K562 (cell line): ENCODE data around the gene CACNA2D4. TPM values are rescaled to one million over a fixed set of nuclear protein-coding genes. Genes with fewer than 3 reads are reported as not detected.
A peak's percentile ranks its signal among the peaks of the same experiment; 100 is the strongest.

Source experiments
- ATAC-seq: fragments of 200-7000 bp; cut with Tn5 transposase; 3 replicates; pipeline ENCODE4 v1.9.1; 2020; ENCODE audit warnings: moderate library complexity
- BruUV-seq: library from RNA; stranded (reverse); fragments of 400-500 nt; replicated peaks from 2 replicates; lab custom pipeline; 2021; lab: Mats Ljungman, UMichigan
- CTCF ChIA-PET: fragments of 300-600 bp; formaldehyde crosslinking; extraction: SDS; loops from one replicate; lab custom pipeline; 2021; ENCODE audit warnings: low intra/inter-chr PET ratio; lab: Yijun Ruan, JAX
- POLR2A ChIA-PET: fragments of 300-600, 350-650 bp; sonication (Branson Sonifier 250); formaldehyde crosslinking; extraction: SDS; loops from one replicate; lab custom pipeline; 2021; ENCODE audit warnings: antibody characterized with exemption, inconsistent platforms; lab: Yijun Ruan, JAX
- DNase-seq, 4 experiments: peaks; one replicate each; pipeline versions ENCODE4 v3.0.0 to v3.0.0-alpha.2; 2011 to 2018; ENCODE audit warnings: low spot score in 3 of 4, mixed read lengths in 3 of 4; ENCODE audit errors: extremely low read depth in 1 of 4
- FAIRE-seq: peaks from 2 replicates; lab custom pipeline; 2011; peaks lifted over from hg19 to GRCh38; lab: Jason Lieb, UNC
- H2AFZ ChIP-seq: 2 replicates; pipeline ENCODE4 v1.6.0; 2011; ENCODE audit warnings: low read depth, low read length, control low read depth, inconsistent platforms
- H3K27ac ChIP-seq: fragments of 200-600 bp; 3 replicates; pipeline ENCODE4 v1.8.0; 2011; ENCODE audit warnings: low read depth, mild to moderate bottlenecking, control low read depth, inconsistent platforms, low read length, moderate library complexity, mixed read lengths; ENCODE audit errors: extremely low read depth
- H3K27me3 ChIP-seq, 2 experiments: fragments of 300-600 bp in 1 of 2; 2 replicates in 1 of 2; 3 replicates in 1 of 2; pipeline versions ENCODE4 v1.6.0 to v1.8.0; 2011; ENCODE audit warnings: inconsistent platforms in 2 of 2, low read length in 2 of 2, mild to moderate bottlenecking in 1 of 2, mixed read lengths in 1 of 2, moderate library complexity in 1 of 2; ENCODE audit not compliant: control insufficient read depth in 2 of 2, insufficient read depth in 2 of 2
- H3K36me3 ChIP-seq: fragments of 300-600 bp; 3 replicates; pipeline ENCODE4 v1.8.0; 2011; ENCODE audit warnings: mild to moderate bottlenecking, low read length, inconsistent platforms; ENCODE audit not compliant: control insufficient read depth, insufficient read depth
- H3K4me1 ChIP-seq, 2 experiments: fragments of 200-600 bp in 1 of 2; replicated peaks in 1 of 2; 2 replicates in 1 of 2; 3 replicates in 1 of 2; pipeline versions ENCODE4 v1.5.1 to v1.8.0; 2011; ENCODE audit warnings: inconsistent platforms in 2 of 2, low read length in 2 of 2, mild to moderate bottlenecking in 1 of 2, mixed read lengths in 1 of 2, moderate library complexity in 1 of 2; ENCODE audit not compliant: control insufficient read depth in 2 of 2, insufficient read depth in 2 of 2
- H3K4me2 ChIP-seq: 2 replicates; pipeline ENCODE4 v1.6.1; 2011; ENCODE audit warnings: low read length, control low read depth, inconsistent platforms, mixed read lengths; ENCODE audit not compliant: insufficient read depth
- H3K4me3 ChIP-seq: fragments of 200-600 bp; sonication (generic), shearing (Covaris generic); 2 replicates; pipeline ENCODE4 v1.5.1; 2016; ENCODE audit warnings: control low read depth, inconsistent platforms
- H3K79me2 ChIP-seq: fragments of 200-600 bp; 3 replicates; pipeline ENCODE4 v1.8.0; 2011; ENCODE audit warnings: low read length, inconsistent platforms; ENCODE audit not compliant: control insufficient read depth, insufficient read depth
- H3K9ac ChIP-seq, 2 experiments: 2 replicates each; pipeline versions ENCODE4 v1.6.0 to v1.6.1; 2011; ENCODE audit warnings: low read depth in 2 of 2, low read length in 2 of 2, control low read depth in 1 of 2, inconsistent platforms in 1 of 2, mild to moderate bottlenecking in 1 of 2, mixed read lengths in 1 of 2; ENCODE audit not compliant: insufficient read depth in 1 of 2
- H3K9me1 ChIP-seq: one replicate; pipeline ENCODE4 v1.6.0; 2011; ENCODE audit warnings: inconsistent platforms, mild to moderate bottlenecking, low read length, moderate library complexity; ENCODE audit not compliant: control insufficient read depth, insufficient read depth
- H3K9me3 ChIP-seq: replicated peaks from 2 replicates; pipeline ENCODE4 v1.5.1; 2011; ENCODE audit warnings: low read depth, low read length, inconsistent platforms; ENCODE audit not compliant: control insufficient read depth, insufficient read depth
- H4K20me1 ChIP-seq: replicated peaks from 2 replicates; pipeline ENCODE4 v1.6.1; 2011; ENCODE audit warnings: low read length, inconsistent platforms, mixed read lengths; ENCODE audit not compliant: control insufficient read depth, insufficient read depth
- ARID2 ChIP-seq: fragments of 450-650 bp; IDR thresholded peaks from 2 replicates; pipeline ENCODE4 v1.6.1; 2017; ENCODE audit warnings: antibody characterized with exemption, mild to moderate bottlenecking
- CREB5 ChIP-seq: fragments of 250-450 bp; sonication (Bioruptor Pico); IDR thresholded peaks from 2 replicates; pipeline ENCODE4 v1.5.0; 2020; ENCODE audit warnings: mild to moderate bottlenecking
- DEAF1 ChIP-seq: fragments of 450-650 bp; formaldehyde crosslinking; IDR thresholded peaks from 2 replicates; pipeline ENCODE4 v1.4.0; 2020; ENCODE audit warnings: mild to moderate bottlenecking, moderate library complexity
- DMBX1 ChIP-seq: fragments of 250-450 bp; sonication (Bioruptor Pico); IDR thresholded peaks from 2 replicates; pipeline ENCODE4 v1.8.0; 2022; ENCODE audit warnings: inconsistent platforms, mild to moderate bottlenecking, moderate library complexity, borderline replicate concordance
- RAD21 ChIP-seq, 2 experiments: fragments of 250-450 bp in 1 of 2; fragments of 450-650 bp in 1 of 2; sonication (Bioruptor Pico) in 1 of 2; formaldehyde crosslinking in 1 of 2; IDR thresholded peaks in 1 of 2; conservative IDR thresholded peaks in 1 of 2; 2 replicates each; pipeline versions ENCODE4 v1.4.0 to v1.8.0; 2020 to 2022; ENCODE audit warnings: mild to moderate bottlenecking in 2 of 2, moderate library complexity in 1 of 2
- SFPQ ChIP-seq: fragments of 200-400 bp; formaldehyde crosslinking; IDR thresholded peaks from 2 replicates; pipeline ENCODE4 v1.6.1; 2017; ENCODE audit warnings: mild to moderate bottlenecking, low read depth, low read length, moderate library complexity
- TAF15 ChIP-seq: fragments of 200-400 bp; formaldehyde crosslinking; IDR thresholded peaks from 2 replicates; pipeline ENCODE4 v1.6.1; 2017; ENCODE audit warnings: mild to moderate bottlenecking, low read depth, low read length, moderate library complexity
- WGBS: fragments of 100-300 bp; shearing (Covaris generic); methylation state at CpG from one replicate; pipeline ENCODE4 v1.1.6; 2016; ENCODE audit warnings: low coverage, mixed read lengths; ENCODE audit not compliant: insufficient coverage; ENCODE audit errors: missing lambda C conversion rate; 5-methylcytosine and 5-hydroxymethylcytosine counted together
- in situ Hi-C: fragments of 300-500 bp; cut with MboI; formaldehyde crosslinking; loops from 4 replicates; pipeline ENCODE4 v1.15.0; 2018; ENCODE audit warnings: inconsistent platforms, mixed read lengths
- intact Hi-C: fragments of 100-400 bp; cut with micrococcal nuclease; formaldehyde crosslinking; loops from 2 replicates; pipeline ENCODE4 v1.14.2; 2022
- polyA plus RNA-seq, 8 experiments: library from polyadenylated mRNA; depleted of rRNA in 4 of 8; stranded (reverse) in 5 of 8; unstranded in 3 of 8; fragments of >200 nt; fragmentation: Nextera tagmentation in 2 of 8; fragmentation: Illumina TruSeq in 1 of 8; extraction: Ambion mirVana in 2 of 8; extraction: Trizol in 1 of 8; gene quantifications; 2 replicates each; pipeline versions ENCODE4 v1.2.1 to v1.2.3, GENCODE V29; 2011 to 2014; ENCODE audit warnings: inconsistent platforms in 1 of 8, missing spikeins in 1 of 8
- total RNA-seq, 7 experiments: library from RNA; depleted of rRNA in 6 of 7; stranded (reverse); fragments of >200 nt in 6 of 7; fragmentation: Illumina TruSeq in 2 of 7; extraction: Trizol in 2 of 7; gene quantifications; 2 replicates each; pipeline versions ENCODE4 v1.2.1 to v1.2.3, GENCODE V29; 2011 to 2021; ENCODE audit warnings: low replicate concordance in 1 of 7
- TF ChIP-seq, protein P1 (sequence below): IDR thresholded peaks from 2 replicates; pipeline ENCODE4 v1.6.1; 2012; ENCODE audit warnings: low read depth, low read length, improper control_type of control experiment, borderline replicate concordance

The CACNA2D4 gene
- total and polyA plus RNA-seq, 9 of the 15 experiments (the other 6 are each of a cell fraction or from before 2014, with no cell fraction given): 0.04 to 0.69 (median 0.40) TPM; not detected in 3

GRCh38 chr12:1792406-1792805, 126.0 kb downstream of the CACNA2D4 start (continued):
- TF ChIP-seq CREB5 (CRISPR knock-in tag): no peak
- TF ChIP-seq TAF15: no peak

- H2AFZ ChIP-seq: no peak overlapping the region
- H3K27me3 ChIP-seq: no peaks in the 10 kb centered on the region
- H3K36me3 ChIP-seq: peaks cover 19% of the 10 kb centered on the region; the same call in 2 of the 3 replicates
- intact Hi-C loops: loop anchor here (1.0 to 10.0 kb wide), 4 partner anchors 80 to 244 kb away; no protein-coding TSS in a partner anchor
- ChIA-PET CTCF (interaction anchor here (0.6 to 3.2 kb wide), 3 partner anchors 139 to 205 kb away, joined by 5 to 44 read pairs (median 22); no protein-coding TSS in a partner anchor), POLR2A (interaction anchor here (0.9 to 2.2 kb wide), 5 partner anchors 9 to 157 kb away, joined by 4 to 9 read pairs (median 5); no protein-coding TSS in a partner anchor)
- no peak overlapping the region for H3K9ac ChIP-seq
- H3K4me1 ChIP-seq: peaks cover 0 to 14% of the 10 kb centered on the region in 2 experiments; a peak in 4 of 5 replicates
- in situ Hi-C loops: loop anchor here (5.0 kb wide), 1 partner anchor 146 kb away; no protein-coding TSS in a partner anchor
- peaks cover 2% of the 10 kb centered on the region; the same call in 2 of the 3 replicates for H3K79me2 ChIP-seq
- no peaks in the 10 kb centered on the region for H3K9me3 ChIP-seq
- no peak overlapping the region for H3K27ac ChIP-seq
- DNase-seq: peak; percentile 46 to 72 (median 48)
- BruUV-seq: no TSS peak
- peak; percentile 63 for ATAC-seq
- FAIRE-seq: peak; percentile 93
- 59% methylated on average over 9 of the region's 10 CpGs for WGBS
- H3K4me3 ChIP-seq: no peak overlapping the region
- H3K9me1 ChIP-seq: no peaks in the 10 kb centered on the region
- H4K20me1 ChIP-seq: peaks cover 5% of the 10 kb centered on the region
- no peak overlapping the region for H3K4me2 ChIP-seq
- peak; percentile 83 to 92 for TF ChIP-seq RAD21 (CRISPR knock-in tag; conservative IDR thresholded peaks at IDR 0.05 in 1 of 2, IDR thresholded peaks at IDR 0.05 in 1 of 2)
- TF ChIP-seq, protein P1, sequence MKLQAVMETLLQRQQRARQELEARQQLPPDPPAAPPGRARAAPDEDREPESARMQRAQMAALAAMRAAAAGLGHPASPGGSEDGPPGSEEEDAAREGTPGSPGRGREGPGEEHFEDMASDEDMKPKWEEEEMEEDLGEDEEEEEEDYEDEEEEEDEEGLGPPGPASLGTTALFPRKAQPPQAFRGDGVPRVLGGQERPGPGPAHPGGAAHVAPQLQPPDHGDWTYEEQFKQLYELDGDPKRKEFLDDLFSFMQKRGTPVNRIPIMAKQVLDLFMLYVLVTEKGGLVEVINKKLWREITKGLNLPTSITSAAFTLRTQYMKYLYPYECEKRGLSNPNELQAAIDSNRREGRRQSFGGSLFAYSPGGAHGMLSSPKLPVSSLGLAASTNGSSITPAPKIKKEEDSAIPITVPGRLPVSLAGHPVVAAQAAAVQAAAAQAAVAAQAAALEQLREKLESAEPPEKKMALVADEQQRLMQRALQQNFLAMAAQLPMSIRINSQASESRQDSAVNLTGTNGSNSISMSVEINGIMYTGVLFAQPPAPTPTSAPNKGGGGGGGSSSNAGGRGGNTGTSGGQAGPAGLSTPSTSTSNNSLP: no peak
- TF ChIP-seq DMBX1 (CRISPR knock-in tag): no peak
- 0 out of 2 replicates have a peak, but pooled peaks have one; percentile 16 for TF ChIP-seq ARID2
- peak; percentile 53; the same call in 1 of the 2 replicates for TF ChIP-seq DEAF1 (CRISPR knock-in tag)
- no peak for TF ChIP-seq SFPQ
Observed at GRCh38 chr12:1791104-1791841, 127.2 kb downstream of the CACNA2D4 start.
